HG03558 (cell line): ENCODE results near the gene ELF4.

Experiments used
- ATAC-seq: cut with Tn5 transposase; IDR thresholded peaks from one replicate; pipeline ENCODE4 v1.9.1; 2021; ENCODE audit warnings: moderate number of reproducible peaks; ENCODE audit not compliant: unreplicated experiment; ENCODE audit errors: extremely low read depth

Gene ELF4

GRCh38 chrX:130053236-130053635 lies 57.1 kb downstream of the ELF4 start:
- ATAC-seq: no peak

- no peak for ATAC-seq
These were observed 59.0 kb downstream of the ELF4 start for GRCh38 chrX:130051176-130051845.

GRCh38 chrX:130049821-130050220 lies 60.5 kb downstream of the ELF4 start:
- no peak for ATAC-seq

GRCh38 chrX:130048686-130049222 lies 61.5 kb downstream of the ELF4 start:
- no peak for ATAC-seq

GRCh38 chrX:130047416-130047815 lies 62.9 kb downstream of the ELF4 start:
- no peak for ATAC-seq

- ATAC-seq: no peak
These were observed 70.5 kb downstream of the ELF4 start for GRCh38 chrX:130039847-130040246.

- ATAC-seq: no peak
These were observed 76.1 kb downstream of the ELF4 start for GRCh38 chrX:130034178-130034577.

GRCh38 chrX:130032552-130032951 lies 77.7 kb downstream of the ELF4 start:
- no peak for ATAC-seq

- ATAC-seq: no peak
These were observed 79.5 kb downstream of the ELF4 start for GRCh38 chrX:130030826-130031225.

GRCh38 chrX:130028196-130028595 lies 82.1 kb downstream of the ELF4 start:
- no peak for ATAC-seq

- ATAC-seq: no peak
These were observed 82.7 kb downstream of the ELF4 start for GRCh38 chrX:130027569-130027968.

GRCh38 chrX:130025256-130025655 lies 85.0 kb downstream of the ELF4 start:
- ATAC-seq: no peak

GRCh38 chrX:130024127-130024526 lies 86.2 kb downstream of the ELF4 start:
- ATAC-seq: peak; percentile 85

- no peak for ATAC-seq
These were observed 89.5 kb downstream of the ELF4 start for GRCh38 chrX:130020661-130021324.

GRCh38 chrX:130018143-130018542 lies 92.2 kb downstream of the ELF4 start:
- no peak for ATAC-seq

- no peak for ATAC-seq
These were observed 95.1 kb downstream of the ELF4 start for GRCh38 chrX:130015181-130015580.
